ENCODE measurements around the gene BICDL1.

GRCh38 chr12:120041386-120042231, 52.6 kb downstream of the BICDL1 start:
- TF ChIP-seq EZH2 (IDR thresholded peaks at IDR 0.05; ENCODE audit: borderline replicate concordance, control insufficient read depth, low read depth, low read length) (no peak), CTCF (IDR thresholded peaks at IDR 0.05 in 2 of 3, conservative IDR thresholded peaks at IDR 0.05 in 1 of 3; ENCODE audit: control insufficient read depth in 2 of 3, extremely low read depth in 1 of 3, insufficient read depth in 1 of 3, low read depth in 3 of 3, low read length in 3 of 3) (no peak), SUPT20H (IDR thresholded peaks at IDR 0.05; ENCODE audit: borderline replicate concordance, control insufficient read depth, low read depth, low read length) (no peak), POLR2AphosphoS5 (IDR thresholded peaks at IDR 0.05; ENCODE audit: low read length) (no peak), STAT1 (conservative IDR thresholded peaks at IDR 0.05) (no peak), GATAD2B (conservative IDR thresholded peaks at IDR 0.05; ENCODE audit: low read depth) (no peak), MAX (IDR thresholded peaks at IDR 0.05; ENCODE audit: low read depth, low read length) (no peak), PML (IDR thresholded peaks at IDR 0.05; ENCODE audit: low read length) (no peak), MTA3 (IDR thresholded peaks at IDR 0.05; ENCODE audit: borderline replicate concordance, low read length) (no peak), POLR2A (IDR thresholded peaks at IDR 0.05; ENCODE audit: low read depth, low read length) (no peak), YBX1 (IDR thresholded peaks at IDR 0.05) (no peak)
